HG03060 (cell line): Measurements from ENCODE around the gene BTN2A1.
"Not testable (repeated sequence)": the region's sequence is repeated elsewhere in the genome, so short reads cannot be mapped to it uniquely, and the experiment has no call there.

Experiments used
- ATAC-seq: cut with Tn5 transposase; IDR thresholded peaks from one replicate; pipeline ENCODE4 v1.9.1; 2021; ENCODE audit warnings: low read depth, moderate number of reproducible peaks; ENCODE audit not compliant: unreplicated experiment

BTN2A1 gene

DNA sequence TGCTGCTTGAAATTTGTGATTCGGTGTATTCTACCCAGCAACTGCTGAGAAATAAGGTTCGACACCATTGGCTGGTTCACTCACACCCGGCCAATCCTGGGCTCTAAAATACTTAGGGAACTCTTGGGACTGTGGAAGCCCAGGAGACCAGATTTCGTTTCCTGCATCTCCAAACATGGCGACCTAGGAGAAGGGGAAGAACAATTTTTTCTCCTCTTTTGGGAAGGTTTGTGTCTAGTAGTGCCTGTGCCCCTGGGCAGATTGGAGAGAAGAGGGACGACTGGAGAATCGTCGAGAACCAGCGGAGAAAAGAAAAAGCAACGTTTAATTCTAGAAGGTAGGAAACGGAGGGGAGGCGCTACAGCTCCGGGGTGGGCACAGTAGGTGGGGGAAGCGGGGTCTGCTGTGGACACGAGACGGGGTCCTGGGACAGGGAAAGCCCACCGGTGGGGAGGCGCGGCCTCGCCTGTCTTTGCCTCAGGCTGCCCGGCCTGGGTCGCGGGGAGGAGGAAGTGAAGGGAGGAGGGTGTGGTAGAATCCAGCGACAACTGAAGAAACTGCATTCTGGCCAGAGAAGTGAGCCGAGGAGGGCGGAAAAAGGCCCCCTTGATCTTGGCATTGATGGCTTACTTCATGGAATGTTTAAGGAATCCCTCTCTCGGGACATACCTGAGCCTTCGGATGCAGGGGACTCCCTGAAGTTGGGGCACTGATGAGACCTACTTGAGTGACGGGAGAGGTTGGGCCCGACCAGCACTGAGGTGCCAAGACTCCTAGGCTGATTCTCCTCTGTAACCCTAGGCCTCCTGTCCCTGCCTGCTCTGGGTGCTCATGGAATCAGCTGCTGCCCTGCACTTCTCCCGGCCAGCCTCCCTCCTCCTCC is at the start of gene BTN2A1:
Gene BTN2A1, plus strand, starts transcription at position 150 of the 883 bp plus-strand sequence. Its CDS starts 682 bp downstream, at position 832.
- ATAC-seq: peak; percentile 95

DNA sequence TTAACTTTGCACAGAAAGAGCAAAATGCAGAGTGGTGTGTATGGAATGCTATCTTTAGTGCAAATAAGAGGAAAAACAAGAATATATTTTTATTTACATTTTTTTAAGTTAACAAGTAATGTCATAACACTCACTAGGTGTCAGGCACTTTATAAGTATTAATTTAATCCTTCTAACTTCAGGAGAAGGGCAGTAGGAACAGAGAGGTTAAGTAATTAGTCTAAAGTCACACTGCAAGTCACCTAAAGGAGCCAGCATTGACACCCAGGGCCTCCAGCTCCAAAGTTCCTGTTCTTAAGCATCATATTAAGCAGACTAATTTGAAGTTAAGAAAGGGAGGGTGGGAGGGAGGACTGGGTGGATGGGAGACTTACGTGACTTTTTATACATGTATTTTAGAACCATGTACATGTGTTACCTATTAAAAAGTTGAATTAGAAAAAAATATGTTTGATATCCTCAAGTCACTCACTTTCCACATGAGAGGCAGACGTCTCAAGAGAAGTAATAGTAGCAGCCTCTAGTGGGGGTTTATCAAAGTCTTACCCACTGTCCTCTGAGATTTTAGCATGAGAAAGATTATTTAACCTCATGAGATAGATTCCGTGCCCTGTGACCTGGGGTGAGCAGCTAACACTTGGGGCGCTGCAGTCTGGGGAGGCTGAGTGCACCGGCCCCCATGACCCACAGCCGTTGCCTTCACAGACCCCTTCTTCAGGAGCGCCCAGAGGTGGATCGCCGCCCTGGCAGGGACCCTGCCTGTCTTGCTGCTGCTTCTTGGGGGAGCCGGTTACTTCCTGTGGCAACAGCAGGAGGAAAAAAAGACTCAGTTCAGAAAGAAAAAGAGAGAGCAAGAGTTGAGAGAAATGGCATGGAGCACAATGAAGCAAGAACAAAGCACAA is 48.7 kb upstream of the BTN2A1 start:
- no peak for ATAC-seq

DNA sequence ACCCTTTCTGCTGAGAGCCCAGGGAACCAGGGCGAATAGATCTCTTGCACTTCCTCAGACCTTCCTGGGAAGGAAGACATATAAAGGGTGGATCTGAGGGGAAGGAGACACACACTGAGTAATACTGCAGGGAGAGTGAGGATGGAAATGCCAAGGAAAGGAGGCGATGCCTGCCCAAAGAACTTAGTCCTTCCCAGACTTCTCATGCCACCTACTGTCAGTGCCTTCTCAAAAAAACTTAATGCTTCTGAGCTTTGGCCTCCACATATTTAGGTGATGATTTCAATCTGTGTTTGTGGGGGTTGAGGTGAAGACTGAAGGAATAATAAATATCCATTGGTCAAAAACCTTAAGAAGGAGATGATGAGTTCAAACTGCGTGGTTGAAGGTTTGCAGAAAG is 46.0 kb upstream of the BTN2A1 start:
- ATAC-seq: no peak

DNA sequence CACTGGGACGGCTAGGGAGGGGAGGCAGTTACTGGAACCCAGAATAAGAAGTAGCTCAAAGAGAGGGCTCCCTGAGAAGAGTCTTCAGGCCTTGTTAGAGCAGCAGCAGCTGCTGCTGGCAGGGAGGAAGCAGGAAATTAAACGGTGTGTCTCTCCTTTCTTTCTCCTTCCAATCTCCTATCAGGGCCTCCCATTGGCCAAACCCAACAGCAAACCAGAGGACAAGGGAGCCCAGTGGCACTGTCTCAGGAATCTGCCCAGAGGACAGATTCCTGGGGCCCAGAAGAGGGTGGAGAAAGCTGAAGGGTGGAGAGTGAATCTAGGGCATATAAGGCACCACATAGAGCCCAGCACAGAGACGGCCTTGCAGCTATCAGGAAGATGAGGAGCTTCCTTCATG is 45.5 kb upstream of the BTN2A1 start:
- no peak for ATAC-seq

DNA sequence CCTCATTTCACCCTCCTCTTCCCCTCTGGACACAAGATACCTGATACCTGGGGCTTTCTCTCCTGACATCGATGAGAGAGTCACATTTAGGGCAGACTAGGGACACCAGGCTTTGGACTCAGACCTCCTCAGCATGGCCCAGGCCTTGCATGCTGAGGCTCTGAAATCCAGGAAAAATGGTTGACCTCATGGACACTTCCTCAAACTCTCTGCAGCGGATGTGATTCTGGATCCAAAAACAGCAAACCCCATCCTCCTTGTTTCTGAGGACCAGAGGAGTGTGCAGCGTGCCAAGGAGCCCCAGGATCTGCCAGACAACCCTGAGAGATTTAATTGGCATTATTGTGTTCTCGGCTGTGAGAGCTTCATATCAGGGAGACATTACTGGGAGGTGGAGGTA is 44.8 kb upstream of the BTN2A1 start:
- ATAC-seq: no peak

DNA sequence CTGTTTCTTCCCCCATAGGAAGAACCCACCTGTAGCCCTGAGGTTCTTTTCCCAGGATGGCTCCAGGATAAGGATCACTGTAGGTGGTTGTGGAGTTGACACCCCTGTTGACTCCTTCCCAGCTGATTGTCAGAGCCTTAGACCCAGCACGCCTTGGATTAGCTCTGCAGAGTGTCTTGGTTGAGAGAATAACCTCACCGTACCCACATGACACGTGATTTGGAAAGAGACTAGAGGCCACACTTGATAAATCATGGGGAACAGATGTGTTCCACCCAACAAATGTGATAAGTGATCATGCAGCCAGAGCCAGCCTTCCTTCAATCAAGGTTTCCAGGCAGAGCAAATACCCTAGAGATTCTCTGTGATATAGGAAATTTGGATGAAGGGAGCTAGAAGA is 43.5 kb upstream of the BTN2A1 start:
- no peak for ATAC-seq

DNA sequence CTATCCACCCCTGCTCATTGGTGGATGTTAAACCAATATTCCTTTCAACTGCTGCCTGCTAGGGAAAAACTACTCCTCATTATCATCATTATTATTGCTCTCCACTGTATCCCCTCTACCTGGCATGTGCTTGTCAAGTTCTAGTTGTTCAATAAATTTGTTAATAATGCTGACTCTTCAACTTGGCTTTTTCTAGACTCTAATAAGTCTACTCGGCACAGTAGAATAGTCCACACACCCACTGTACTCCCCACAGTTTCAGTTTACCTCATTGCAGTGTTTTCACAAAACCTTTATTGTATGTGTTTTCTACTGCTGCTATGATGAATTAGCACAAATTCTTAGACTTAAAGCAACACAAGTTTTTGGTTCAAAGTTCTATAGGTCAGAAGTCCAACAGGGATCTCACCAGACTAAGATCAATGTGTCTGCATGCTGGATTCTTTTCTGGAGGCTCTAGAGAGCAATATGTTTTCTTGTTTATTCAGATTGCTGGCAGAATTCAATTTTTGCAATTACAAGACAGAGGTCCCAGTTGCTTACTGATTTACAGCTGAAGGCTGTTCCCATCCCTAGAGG is 42.6 kb upstream of the BTN2A1 start:
- ATAC-seq: no peak

DNA sequence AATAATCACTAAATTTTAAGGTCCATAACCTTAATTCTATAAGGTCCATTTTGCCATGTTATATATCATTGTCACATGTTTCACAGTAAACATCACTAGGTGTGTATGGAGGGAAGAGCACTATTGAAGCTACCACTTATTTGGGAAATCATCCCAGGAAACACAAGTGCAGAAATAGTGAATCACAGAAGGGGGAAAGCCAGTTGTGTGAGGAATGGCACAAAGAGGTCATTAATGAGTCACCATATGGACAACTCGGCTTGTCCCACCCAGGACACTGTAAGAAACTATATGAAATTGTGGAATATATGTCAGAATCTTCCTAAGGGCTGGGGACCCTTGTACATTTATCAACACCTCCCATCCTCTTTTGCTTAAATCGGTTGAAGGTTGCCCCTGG is 42.0 kb upstream of the BTN2A1 start:
- no peak for ATAC-seq

DNA sequence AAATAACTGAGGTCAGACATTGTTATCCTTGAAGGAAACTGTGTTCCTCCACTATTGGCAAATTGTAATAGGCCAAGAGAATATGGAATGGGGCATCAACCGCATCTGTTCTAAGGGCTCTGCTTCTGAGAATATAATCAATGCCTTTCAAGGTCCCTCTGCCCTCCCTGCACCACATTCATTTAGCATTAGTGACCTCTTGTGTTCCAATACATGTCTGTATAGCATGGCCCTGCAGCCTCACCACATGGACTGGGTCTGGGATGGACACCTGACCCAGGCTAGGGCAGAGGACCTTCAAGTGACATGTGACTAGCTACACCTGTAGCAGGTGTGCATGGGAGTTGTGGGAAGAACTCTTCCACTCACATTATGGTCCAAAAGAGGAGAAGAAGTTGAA is 41.5 kb upstream of the BTN2A1 start:
- no peak for ATAC-seq

DNA sequence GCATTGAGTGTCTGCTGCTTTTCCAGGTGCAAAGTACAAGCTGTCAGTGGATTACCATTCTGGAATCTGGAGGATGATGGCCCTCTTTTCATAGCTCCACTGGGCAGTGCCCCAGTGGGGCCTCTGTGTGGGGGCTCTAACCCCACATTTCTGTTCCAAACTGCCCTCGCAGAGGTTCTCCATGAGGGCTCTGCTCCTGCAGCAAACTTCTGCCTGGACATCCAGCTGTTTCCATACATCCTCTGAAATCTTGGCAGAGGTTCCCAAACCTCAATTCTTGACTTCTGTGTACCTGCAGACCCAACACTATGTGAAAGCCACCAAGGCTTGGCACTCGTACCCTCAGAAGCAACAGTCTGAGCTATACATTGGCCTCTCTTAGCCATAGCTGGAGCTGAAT is 39.7 kb upstream of the BTN2A1 start:
- not testable (repeated sequence) for ATAC-seq

DNA sequence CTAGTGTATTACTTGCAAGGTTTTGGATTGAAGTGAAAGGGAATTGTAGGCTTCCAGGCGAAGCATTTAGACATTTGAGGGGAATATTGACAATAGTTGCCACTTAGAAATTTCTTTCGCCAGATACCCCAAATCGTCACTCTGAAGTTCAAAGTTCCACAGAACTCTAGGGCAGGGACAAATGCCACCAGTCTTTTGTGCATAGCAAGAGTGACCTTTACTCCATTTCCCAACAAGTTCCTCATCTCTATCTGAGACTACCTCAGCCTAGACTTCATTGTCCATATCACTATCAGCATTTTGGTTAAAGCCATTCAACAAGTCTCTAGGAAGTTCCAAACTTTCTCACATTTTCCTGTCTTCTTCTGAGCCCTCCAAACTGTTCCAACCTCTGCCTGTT is 39.0 kb upstream of the BTN2A1 start:
- not testable (repeated sequence) for ATAC-seq

DNA sequence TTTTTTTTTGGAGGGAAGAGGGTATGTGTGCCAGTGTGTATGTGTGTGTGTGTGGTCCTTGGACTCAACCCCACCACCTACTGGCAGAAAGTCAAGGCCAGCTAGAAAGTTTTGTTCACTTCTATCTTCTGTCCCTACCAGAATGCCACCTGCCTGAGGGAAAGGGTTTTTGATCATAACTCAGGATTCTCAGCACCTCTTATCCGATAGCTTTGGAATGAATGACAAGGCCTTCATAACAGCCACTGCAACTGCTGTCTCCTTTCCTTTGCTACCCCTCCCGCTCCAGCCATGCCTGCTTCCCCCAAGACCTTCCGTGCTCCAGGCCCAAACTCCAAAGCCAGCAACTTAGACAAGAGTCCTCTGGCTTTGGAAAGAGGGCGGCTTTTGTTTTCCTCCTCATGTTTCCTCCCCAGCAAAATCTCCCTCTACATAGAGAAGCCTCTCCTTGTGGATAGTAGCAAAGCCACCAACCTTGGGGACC is 37.0 kb upstream of the BTN2A1 start:
- no peak for ATAC-seq

DNA sequence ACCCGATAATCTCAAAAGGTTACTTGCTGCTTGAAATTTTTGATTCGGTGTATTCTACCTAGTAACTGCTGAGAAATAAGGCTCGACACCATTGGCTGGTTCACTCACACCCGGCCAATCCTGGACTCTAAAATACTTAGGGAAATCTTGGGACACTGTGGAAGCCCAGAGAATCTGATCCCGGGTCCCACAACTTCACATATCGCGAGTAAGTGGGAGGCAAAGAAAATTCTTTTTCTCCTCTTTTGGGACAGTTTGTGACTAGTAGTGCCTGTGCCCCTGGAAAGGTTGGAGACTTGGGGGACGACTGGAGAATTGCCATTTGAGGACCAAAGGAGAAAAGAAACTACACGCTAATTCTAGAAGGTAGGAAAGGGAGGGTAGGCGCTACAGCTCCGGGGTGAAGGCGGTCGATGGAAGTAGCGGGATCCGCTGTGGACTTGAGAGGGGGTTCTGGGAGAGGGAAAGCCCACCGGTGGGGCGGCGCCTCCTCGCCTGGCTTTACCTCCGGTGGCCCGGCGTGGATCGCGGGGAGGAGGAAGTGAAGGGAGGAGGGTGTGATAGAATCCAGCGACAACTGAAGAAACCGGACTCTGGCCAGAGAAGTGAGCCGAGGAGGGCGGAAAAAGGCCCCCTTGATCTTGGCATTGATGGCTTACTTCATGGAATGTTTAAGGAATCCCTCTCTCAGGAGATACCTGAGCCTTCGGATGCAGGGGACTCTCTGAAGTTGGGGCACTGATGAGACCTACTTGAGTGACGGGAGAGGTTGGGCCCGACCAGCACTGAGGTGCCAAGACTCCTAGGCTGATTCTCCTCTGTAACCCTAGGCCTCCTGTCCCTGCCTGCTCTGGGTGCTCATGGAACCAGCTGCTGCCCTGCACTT is 36.3 kb upstream of the BTN2A1 start:
- peak; percentile 61 for ATAC-seq

DNA sequence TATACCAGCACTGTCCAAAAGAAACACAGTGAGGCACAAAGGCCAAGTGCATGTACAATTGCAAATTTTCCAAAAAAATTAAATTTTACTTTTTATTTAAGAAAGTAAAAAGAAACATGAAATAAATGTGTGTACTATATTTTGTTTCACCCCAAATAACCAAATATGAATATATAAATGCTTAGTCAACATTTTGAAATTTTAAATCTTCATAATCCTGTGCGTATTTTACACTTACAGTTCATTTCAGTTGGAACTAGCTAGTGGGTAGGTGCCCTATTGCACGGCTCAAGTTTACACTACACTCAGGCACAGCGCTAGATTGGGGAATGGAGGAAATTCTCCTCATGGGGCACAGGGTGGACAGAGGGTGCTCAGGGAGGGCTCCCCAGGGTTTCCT is 35.4 kb upstream of the BTN2A1 start:
- ATAC-seq: no peak

DNA sequence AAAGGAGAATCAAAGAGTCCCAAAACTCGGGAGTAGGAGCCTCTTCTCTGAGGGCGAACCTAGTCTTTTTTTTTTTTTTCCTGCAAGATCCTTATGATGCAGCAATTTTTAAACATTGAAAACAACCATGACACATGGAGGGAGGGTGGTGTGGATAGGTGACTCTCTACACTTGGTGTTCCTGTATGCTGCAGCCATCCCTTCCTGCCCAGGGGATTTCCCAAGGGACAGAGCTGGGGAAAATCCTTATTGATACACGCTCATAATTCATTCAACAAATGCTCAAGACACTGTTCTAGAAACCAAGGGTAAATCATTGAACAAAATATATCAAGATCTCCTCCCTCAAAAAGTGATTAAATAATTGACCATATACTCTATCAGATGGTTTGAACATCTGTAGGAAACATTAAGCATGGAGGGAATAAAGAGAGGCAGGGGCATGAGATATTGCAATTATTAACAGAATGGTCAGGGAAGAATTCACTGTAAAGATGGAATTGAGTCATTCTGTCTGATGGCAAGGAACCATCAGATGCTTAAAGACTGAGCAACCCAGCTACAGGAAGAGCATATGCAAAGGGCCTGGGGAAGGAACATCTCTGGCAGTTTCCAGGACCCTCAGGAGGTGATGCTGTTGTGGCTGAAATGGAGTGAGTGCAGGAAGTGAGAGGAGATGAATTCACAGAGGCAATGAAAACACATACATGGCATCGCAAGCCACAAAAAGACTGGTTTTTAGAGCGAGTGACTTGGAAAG is 30.9 kb upstream of the BTN2A1 start:
- no peak for ATAC-seq

DNA sequence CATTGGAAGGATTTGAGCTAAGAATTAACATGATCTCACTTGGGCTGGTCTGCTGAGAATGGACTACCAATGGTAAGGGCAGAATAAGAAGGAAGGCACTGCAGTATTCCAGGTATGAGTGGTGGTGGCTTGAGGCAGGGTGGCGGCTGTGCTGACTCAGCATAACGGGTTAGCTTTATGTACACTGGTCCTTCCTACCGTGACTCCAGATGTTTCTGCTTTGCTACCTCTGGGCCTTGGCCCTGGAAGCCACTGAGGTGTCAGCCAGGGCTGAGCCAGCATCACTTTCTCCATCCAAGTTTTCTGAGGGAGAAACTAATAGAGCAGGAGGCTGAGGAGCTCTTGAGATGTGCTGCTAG is 30.3 kb upstream of the BTN2A1 start:
- ATAC-seq: no peak

DNA sequence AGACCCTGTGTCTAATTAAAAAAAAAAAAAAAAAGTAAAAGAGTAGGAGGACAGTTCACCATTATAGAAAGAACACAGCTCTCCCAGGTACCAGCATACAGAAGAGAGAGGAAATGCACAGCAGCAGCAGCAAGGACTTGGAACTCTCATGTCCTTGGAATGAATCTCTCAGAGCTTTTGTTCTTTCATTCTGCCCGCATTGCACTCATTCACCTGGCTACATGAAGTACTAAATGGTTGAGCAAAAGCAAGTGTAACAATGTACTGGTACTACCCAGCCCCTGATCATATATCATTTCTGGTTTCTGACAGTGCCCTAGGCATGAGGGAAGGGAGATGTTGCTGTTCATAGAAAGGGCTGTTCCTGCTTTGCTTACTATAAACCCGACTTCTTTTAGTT is 29.5 kb upstream of the BTN2A1 start:
- no peak for ATAC-seq

DNA sequence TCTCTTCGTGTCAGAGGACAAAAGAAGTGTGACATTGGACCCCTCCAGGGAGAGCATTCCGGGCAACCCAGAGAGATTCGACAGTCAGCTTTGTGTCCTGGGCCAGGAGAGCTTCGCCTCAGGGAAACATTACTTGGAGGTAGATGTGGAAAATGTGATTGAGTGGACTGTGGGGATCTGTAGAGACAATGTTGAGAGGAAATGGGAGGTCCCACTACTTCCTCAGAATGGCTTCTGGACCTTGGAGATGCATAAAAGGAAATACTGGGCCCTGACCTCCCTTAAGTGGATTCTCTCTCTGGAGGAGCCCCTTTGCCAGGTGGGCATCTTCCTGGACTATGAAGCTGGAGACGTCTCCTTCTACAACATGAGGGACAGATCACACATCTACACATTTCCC is 27.0 kb upstream of the BTN2A1 start:
- ATAC-seq: no peak
